WTC11 (cell line): ENCODE measurements around the gene DIABLO.

ENCODE experiments used
- FOXJ3 ChIP-seq: sonication (generic); formaldehyde crosslinking; IDR thresholded peaks from 2 replicates; pipeline ENCODE4 v1.9.0; 2021; ENCODE audit warnings: missing genetic modification reagents, mild to moderate bottlenecking, borderline replicate concordance
- FOXP1 ChIP-seq: sonication (generic); formaldehyde crosslinking; IDR thresholded peaks from 2 replicates; pipeline ENCODE4 v1.8.0; 2022; ENCODE audit warnings: missing genetic modification reagents, mild to moderate bottlenecking, moderate library complexity, borderline replicate concordance
- NFE2L1 ChIP-seq: sonication (generic); formaldehyde crosslinking; IDR thresholded peaks from 2 replicates; pipeline ENCODE4 v1.8.1; 2023; ENCODE audit warnings: missing genetic modification reagents
- SP1 ChIP-seq: sonication (generic); formaldehyde crosslinking; conservative IDR thresholded peaks from 2 replicates; pipeline ENCODE4 v1.8.1; 2022; ENCODE audit warnings: missing genetic modification reagents
- TF ChIP-seq, protein P1 (sequence below): fragments of 200-600 bp; IDR thresholded peaks from 2 replicates; pipeline ENCODE4 v1.8.0; 2022; ENCODE audit warnings: antibody characterized with exemption
- TF ChIP-seq, protein P2 (sequence below): sonication (generic); formaldehyde crosslinking; conservative IDR thresholded peaks from 2 replicates; pipeline ENCODE4 v1.8.1; 2022; ENCODE audit warnings: mild to moderate bottlenecking, missing genetic modification reagents
- TF ChIP-seq, protein P3 (sequence below): fragments of 250-450 bp; sonication (Bioruptor Pico); IDR thresholded peaks from 2 replicates; pipeline ENCODE4 v1.8.0; 2021; ENCODE audit warnings: mild to moderate bottlenecking
- TF ChIP-seq, protein P4 (sequence below): sonication (generic); formaldehyde crosslinking; IDR thresholded peaks from 2 replicates; pipeline ENCODE4 v1.8.1; 2022; ENCODE audit warnings: low read depth, missing genetic modification reagents, borderline replicate concordance
- TF ChIP-seq, protein P5 (sequence below): sonication (generic); formaldehyde crosslinking; IDR thresholded peaks from 2 replicates; pipeline ENCODE4 v1.8.1; 2022; ENCODE audit warnings: missing genetic modification reagents, borderline replicate concordance
- TF ChIP-seq, protein P6 (sequence below): fragments of 250-450 bp; sonication (Bioruptor Pico); IDR thresholded peaks from 2 replicates; pipeline ENCODE4 v1.9.0; 2021; ENCODE audit warnings: mild to moderate bottlenecking

DNA sequence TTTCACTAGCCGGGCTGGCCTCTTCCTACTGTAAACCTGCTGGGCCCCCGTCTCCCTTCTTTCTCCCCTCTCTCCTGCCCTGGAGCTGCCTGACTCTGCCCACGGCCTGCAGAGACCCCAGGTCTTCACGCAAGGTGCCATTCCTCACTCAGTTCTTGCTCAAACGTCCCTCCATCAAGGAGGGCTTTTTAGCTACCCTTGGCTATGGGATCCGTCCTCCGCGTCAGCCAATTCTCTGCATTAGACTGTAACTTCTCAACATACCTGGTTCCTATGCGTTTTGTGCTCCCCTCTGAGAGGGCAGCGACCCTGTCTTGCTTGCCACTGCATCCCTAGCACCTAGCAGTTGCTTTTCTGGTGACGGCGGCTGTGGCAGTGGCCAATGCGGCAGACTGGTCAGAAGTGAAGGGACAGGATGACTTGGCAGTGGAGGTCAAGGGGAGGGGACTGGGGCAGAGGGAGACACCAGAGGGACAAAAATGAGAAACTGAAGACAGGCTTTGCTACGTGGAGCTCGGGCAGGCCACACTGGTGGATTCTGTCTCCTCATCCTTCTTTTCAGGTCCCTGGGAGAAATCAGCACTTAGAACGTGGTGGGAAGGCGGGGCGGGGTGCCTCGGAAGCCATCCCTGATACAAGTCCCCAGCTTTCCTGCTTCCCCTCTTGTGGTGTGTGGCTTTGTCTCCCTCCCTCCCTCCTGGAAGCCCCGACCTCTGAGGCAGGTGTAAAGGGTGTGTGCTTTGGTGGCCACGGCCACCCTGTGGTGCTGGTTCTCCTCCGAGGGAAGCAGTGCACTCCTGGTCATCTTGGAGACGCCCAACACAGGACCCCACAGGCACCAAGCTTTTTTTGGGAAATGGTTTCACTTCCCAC is 20.6 kb downstream of the DIABLO start:
- TF ChIP-seq, protein P1, sequence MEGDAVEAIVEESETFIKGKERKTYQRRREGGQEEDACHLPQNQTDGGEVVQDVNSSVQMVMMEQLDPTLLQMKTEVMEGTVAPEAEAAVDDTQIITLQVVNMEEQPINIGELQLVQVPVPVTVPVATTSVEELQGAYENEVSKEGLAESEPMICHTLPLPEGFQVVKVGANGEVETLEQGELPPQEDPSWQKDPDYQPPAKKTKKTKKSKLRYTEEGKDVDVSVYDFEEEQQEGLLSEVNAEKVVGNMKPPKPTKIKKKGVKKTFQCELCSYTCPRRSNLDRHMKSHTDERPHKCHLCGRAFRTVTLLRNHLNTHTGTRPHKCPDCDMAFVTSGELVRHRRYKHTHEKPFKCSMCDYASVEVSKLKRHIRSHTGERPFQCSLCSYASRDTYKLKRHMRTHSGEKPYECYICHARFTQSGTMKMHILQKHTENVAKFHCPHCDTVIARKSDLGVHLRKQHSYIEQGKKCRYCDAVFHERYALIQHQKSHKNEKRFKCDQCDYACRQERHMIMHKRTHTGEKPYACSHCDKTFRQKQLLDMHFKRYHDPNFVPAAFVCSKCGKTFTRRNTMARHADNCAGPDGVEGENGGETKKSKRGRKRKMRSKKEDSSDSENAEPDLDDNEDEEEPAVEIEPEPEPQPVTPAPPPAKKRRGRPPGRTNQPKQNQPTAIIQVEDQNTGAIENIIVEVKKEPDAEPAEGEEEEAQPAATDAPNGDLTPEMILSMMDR: no peak
- TF ChIP-seq, protein P2, sequence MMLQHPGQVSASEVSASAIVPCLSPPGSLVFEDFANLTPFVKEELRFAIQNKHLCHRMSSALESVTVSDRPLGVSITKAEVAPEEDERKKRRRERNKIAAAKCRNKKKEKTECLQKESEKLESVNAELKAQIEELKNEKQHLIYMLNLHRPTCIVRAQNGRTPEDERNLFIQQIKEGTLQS (CRISPR knock-in tag): no peak
- TF ChIP-seq, protein P3, sequence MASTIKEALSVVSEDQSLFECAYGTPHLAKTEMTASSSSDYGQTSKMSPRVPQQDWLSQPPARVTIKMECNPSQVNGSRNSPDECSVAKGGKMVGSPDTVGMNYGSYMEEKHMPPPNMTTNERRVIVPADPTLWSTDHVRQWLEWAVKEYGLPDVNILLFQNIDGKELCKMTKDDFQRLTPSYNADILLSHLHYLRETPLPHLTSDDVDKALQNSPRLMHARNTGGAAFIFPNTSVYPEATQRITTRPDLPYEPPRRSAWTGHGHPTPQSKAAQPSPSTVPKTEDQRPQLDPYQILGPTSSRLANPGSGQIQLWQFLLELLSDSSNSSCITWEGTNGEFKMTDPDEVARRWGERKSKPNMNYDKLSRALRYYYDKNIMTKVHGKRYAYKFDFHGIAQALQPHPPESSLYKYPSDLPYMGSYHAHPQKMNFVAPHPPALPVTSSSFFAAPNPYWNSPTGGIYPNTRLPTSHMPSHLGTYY (CRISPR knock-in tag): no peak
- TF ChIP-seq NFE2L1 (CRISPR knock-in tag) (no peak), FOXJ3 (CRISPR knock-in tag) (no peak), SP1 (CRISPR knock-in tag) (no peak), FOXP1 (no peak)
- TF ChIP-seq, protein P4, sequence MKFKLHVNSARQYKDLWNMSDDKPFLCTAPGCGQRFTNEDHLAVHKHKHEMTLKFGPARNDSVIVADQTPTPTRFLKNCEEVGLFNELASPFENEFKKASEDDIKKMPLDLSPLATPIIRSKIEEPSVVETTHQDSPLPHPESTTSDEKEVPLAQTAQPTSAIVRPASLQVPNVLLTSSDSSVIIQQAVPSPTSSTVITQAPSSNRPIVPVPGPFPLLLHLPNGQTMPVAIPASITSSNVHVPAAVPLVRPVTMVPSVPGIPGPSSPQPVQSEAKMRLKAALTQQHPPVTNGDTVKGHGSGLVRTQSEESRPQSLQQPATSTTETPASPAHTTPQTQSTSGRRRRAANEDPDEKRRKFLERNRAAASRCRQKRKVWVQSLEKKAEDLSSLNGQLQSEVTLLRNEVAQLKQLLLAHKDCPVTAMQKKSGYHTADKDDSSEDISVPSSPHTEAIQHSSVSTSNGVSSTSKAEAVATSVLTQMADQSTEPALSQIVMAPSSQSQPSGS (CRISPR knock-in tag): no peak
- TF ChIP-seq, protein P5, sequence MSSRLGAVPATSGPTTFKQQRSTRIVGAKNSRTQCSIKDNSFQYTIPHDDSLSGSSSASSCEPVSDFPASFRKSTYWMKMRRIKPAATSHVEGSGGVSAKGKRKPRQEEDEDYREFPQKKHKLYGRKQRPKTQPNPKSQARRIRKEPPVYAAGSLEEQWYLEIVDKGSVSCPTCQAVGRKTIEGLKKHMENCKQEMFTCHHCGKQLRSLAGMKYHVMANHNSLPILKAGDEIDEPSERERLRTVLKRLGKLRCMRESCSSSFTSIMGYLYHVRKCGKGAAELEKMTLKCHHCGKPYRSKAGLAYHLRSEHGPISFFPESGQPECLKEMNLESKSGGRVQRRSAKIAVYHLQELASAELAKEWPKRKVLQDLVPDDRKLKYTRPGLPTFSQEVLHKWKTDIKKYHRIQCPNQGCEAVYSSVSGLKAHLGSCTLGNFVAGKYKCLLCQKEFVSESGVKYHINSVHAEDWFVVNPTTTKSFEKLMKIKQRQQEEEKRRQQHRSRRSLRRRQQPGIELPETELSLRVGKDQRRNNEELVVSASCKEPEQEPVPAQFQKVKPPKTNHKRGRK (CRISPR knock-in tag): no peak
- TF ChIP-seq, protein P6, sequence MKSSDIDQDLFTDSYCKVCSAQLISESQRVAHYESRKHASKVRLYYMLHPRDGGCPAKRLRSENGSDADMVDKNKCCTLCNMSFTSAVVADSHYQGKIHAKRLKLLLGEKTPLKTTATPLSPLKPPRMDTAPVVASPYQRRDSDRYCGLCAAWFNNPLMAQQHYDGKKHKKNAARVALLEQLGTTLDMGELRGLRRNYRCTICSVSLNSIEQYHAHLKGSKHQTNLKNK (CRISPR knock-in tag): no peak; the same call in 1 of the 2 replicates
